Measurements from ENCODE around the gene HSPBAP1. TPM values are rescaled to one million over a fixed set of nuclear protein-coding genes. Genes with fewer than 3 reads are reported as not detected.

The HSPBAP1 gene
- total RNA-seq, 1 experiment from 2014 or later, result 9.8 TPM

- Mint-ChIP-seq H3K9me3 (peaks cover 4 to 5% of the 10 kb centered on the region in 2 experiments; a peak in 4 of 5 replicates), H3K27ac (no peak overlapping the region), H3K27me3 (ENCODE audit: low read depth) (no peaks in the 10 kb centered on the region), H3K36me3 (ENCODE audit: insufficient read depth in 1 of 3, low read depth in 3 of 3) (peaks cover 7 to 28% (median 21%) of the 10 kb centered on the region in 3 experiments; a peak in 6 of 7 replicates), H3K4me3 (no peak overlapping the region), H3K4me1 (no peaks in the 10 kb centered on the region)
- Histone ChIP-seq H4K91ac (ENCODE audit: insufficient read length, low read depth, low read length) (no peak overlapping the region), H2BK20ac (ENCODE audit: low read depth, low read length, poor library complexity, severe bottlenecking) (no peak overlapping the region), H3T11ph (ENCODE audit: low read length) (no peak overlapping the region), H4K20me1 (ENCODE audit: control insufficient read depth, insufficient read depth, insufficient read length) (no peaks in the 10 kb centered on the region), H4K8ac (replicated peaks; ENCODE audit: insufficient read length, low read depth, low read length) (no peak overlapping the region), H3K27me3 (ENCODE audit: insufficient read depth, low read length) (no peaks in the 10 kb centered on the region), H3K27ac (ENCODE audit: insufficient read length, low read depth, low read length) (no peak overlapping the region), H2AK5ac (ENCODE audit: insufficient read length, low read length) (no peak overlapping the region), H4K5ac (ENCODE audit: insufficient read length, low read depth, low read length) (no peak overlapping the region), H3K9ac (ENCODE audit: extremely low read depth, insufficient read length, low read length) (no peak overlapping the region), H3K9me3 (ENCODE audit: control insufficient read depth, low read depth, low read length) (no peaks in the 10 kb centered on the region), H2BK15ac (ENCODE audit: low read depth, low read length) (no peak overlapping the region), H3K79me2 (ENCODE audit: insufficient read depth, low read length) (no peaks in the 10 kb centered on the region), H3K56ac (ENCODE audit: insufficient read length, low read depth, low read length) (no peak overlapping the region), H3K4ac (ENCODE audit: low read depth, low read length) (no peak overlapping the region), H3K79me1 (ENCODE audit: insufficient read depth, low read depth, low read length, poor library complexity, severe bottlenecking) (no peaks in the 10 kb centered on the region), H2BK5ac (ENCODE audit: insufficient read length, low read length) (no peak overlapping the region), H3K4me1 (ENCODE audit: insufficient read depth, low read length) (no peaks in the 10 kb centered on the region), H2BK12ac (ENCODE audit: insufficient read length, low read depth, low read length) (no peak overlapping the region), H2BK120ac (ENCODE audit: low read depth, low read length, poor library complexity, severe bottlenecking) (no peak overlapping the region), H3K23ac (ENCODE audit: insufficient read length, low read depth, low read length) (no peak overlapping the region), H2AFZ (ENCODE audit: low read length) (no peak overlapping the region), H3K18ac (ENCODE audit: insufficient read length, low read depth, low read length) (no peak overlapping the region), H3K14ac (ENCODE audit: insufficient read depth, low read length) (no peak overlapping the region), H3K23me2 (ENCODE audit: insufficient read length, low read depth, low read length, poor library complexity, severe bottlenecking) (no peaks in the 10 kb centered on the region), H3K4me2 (ENCODE audit: insufficient read depth, insufficient read length, low read length) (no peak overlapping the region)
- WGBS (ENCODE audit: extremely low coverage, insufficient read length, low lambda C conversion rate), result no CpG with 5 or more reads among the region's 2 CpGs
- no peak for TF ChIP-seq CTCF (conservative IDR thresholded peaks at IDR 0.05)
- no peak for DNase-seq
These were observed 42.0 kb upstream of the HSPBAP1 start for GRCh38 chr3:122835590-122835989.

All from H9 (cell line).